Activated naive CD4-positive, alpha-beta T cell treated with anti-CD3 and anti-CD28 coated beads, Interleukin-2, amount 50 U/mL, for 72 hours (primary cell): ENCODE data around the gene THUMPD3. TPM values are rescaled to one million over a fixed set of nuclear protein-coding genes. Genes with fewer than 3 reads are reported as not detected.

Experiments
- ATAC-seq, 2 donors: fragments of 150-1000 bp; cut with Tn5 transposase; 2 replicates each; pipeline ENCODE4 v1.10.0; 2021; ENCODE audit warnings: mild to moderate bottlenecking in 2 of 2, moderate library complexity in 2 of 2
- DNase-seq, 2 donors: peaks; one replicate each; pipeline ENCODE4 v3.0.0; 2021 to 2022; ENCODE audit warnings: low spot score in 2 of 2
- H3K27ac Mint-ChIP-seq, 2 donors: one replicate each; pipeline ENCODE4 v1.8.0; 2022; ENCODE audit warnings: mild to moderate bottlenecking in 2 of 2, mixed read lengths in 2 of 2
- H3K36me3 Mint-ChIP-seq, 2 donors: one replicate each; pipeline ENCODE4 v1.8.0; 2022; ENCODE audit warnings: mixed read lengths in 2 of 2
- H3K9me3 Mint-ChIP-seq, 2 donors: one replicate each; pipeline ENCODE4 v1.8.0; 2022; ENCODE audit warnings: mixed read lengths in 2 of 2
- total RNA-seq, 2 donors: library from RNA; stranded (reverse); gene quantifications; one replicate each; pipeline ENCODE4 v1.2.3, GENCODE V29; 2022

The THUMPD3 gene
- total RNA-seq, 2 donors from 2014 or later = 61.6 to 62.0 TPM

DNA sequence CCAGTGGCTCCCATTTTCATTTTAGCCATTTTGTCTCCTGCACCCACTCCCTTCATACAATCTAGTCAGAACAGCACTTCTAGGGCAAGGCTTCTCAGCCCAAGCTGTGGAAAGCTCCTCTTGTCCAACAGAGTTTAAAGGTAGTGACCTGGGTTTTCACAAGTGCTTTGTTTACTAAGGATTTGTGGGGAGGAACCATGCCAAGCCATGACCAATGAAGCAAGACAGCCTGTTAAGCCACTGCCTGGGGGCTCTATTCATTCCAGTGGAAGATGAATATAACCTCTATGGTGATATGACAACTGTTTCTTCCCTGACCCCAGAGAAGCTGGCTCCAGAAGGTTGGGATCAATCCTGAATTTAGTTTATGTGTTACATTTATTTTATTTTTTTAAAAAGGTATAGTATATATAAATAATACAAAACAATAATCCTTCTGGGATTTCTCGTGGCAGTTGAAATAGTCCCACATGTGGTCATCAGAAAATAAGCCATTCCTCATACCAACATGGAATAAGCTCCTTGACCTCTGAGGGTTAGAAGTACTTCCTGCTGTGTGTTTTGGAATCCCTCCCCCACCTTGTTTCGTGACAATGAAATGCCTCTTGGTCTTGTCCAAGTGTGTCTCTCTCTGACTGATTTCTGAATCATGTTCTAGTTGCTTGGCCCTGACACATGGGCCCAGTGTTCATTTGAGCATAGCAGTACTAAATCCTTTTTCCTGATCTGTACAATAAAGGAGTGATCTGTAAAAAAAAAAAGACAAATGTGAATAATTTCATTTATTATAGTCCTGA is 13.3 kb upstream of the THUMPD3 start:
- no peak overlapping the region for H3K27ac Mint-ChIP-seq
- DNase-seq = no peak
- no peaks in the 10 kb centered on the region for H3K36me3 Mint-ChIP-seq
- H3K9me3 Mint-ChIP-seq = no peaks in the 10 kb centered on the region
- ATAC-seq = no peak

DNA sequence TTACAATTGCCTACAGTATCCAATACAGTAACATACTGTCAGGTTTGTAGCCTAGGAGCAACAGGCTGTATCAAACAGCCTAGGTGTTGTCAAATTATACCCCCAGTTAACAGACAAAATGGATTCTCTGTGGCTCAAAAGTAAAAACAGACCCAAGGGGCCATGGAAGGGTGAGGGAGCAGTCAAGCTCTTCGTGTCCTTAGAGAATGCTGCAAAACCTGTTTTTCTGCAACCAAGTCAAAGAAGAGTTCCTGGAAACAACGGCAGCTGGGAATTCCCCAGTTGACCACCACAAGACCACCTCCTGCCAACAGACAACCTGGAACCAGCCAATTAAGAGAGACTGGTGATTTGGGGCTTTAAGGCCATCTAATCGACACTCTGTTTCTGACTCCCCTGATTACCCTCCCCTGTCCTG is 11.1 kb upstream of the THUMPD3 start:
- no peak for ATAC-seq
- no peak for DNase-seq
- Mint-ChIP-seq H3K9me3 (no peaks in the 10 kb centered on the region), H3K27ac (no peak overlapping the region), H3K36me3 (no peaks in the 10 kb centered on the region)

DNA sequence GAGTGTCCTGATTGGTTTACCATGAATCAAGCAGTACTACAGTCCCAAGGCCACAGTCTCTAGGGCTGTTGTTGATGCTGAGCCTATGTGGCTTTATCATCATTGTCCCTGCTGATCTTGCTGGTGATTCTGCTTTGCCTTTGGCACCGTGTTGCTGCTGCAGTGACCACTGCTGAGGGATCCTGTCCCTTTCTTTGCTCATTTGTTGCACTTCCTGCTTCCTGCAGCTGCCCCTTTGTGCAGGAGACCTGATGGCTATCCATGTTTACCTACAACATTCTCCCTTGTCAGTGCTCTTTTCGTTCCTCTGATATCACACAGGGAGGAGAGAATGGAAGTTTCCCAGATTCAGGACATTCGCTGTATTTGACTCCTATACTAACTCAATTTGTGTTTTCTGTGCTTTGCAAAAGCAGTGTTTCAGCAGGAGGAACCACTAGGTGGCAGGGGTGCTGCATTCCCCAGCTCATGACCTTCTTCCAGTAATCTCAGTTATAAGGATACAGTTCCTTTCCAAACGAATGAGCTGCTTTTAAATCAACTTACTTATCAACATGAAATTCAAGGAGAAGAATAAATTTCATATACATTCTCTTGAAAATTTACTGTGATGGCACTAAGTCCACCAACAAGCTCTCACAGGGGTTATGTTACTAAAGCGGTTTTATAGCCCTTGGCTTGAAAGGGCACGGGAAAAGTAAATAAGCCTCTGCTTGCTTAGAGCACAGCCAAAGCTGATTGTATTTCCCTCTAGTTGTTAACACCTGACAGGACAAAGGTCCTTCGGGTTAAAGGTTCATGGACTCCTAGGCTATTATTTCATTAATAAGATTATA is 9.7 kb upstream of the THUMPD3 start:
- DNase-seq = peak in 1 of 2 donors; percentile 50
- Mint-ChIP-seq H3K36me3 (no peaks in the 10 kb centered on the region), H3K9me3 (no peaks in the 10 kb centered on the region), H3K27ac (peak overlapping the region in 1 of 2 donors; percentile 16)
- ATAC-seq = peak in 1 of 2 donors; percentile 60

DNA sequence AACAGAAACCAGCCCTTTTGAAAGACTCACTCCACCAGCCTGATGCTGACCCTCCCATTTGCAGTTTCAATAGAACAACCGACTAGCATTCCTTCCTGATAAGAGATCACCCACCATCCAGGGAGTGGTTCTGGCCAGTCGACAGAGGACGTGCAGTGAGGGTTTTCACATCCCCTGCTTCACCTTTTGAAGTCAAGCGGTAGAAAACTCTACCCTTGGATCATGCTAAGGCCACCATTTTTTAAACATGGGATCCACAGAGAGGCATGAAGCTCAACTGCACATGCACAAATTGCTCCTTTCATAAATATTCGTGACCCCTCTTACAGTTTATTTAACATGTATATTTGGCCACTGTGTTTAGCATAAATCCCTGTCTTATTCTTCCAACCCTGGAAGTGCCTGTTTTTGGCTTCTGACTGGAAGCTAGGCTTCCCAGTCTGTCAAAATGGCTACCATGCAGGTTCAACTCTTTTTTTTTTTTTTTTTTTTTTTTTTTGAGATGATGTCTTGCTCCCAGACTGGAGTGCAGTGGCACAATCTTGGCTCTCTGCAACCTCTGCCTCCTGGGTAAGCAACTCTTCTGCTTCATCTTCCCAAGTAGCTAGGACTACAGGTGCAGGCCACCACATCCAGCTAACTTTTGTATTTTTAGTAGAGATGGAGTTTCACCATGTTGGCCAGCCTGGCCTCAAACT is 1.0 kb upstream of the THUMPD3 start:
- peaks cover 13 to 39% of the 10 kb centered on the region in 2 donors for H3K36me3 Mint-ChIP-seq
- H3K27ac Mint-ChIP-seq = peak overlapping the region in 1 of 2 donors; percentile 100
- DNase-seq = no peak
- H3K9me3 Mint-ChIP-seq = no peaks in the 10 kb centered on the region
- no peak for ATAC-seq

DNA sequence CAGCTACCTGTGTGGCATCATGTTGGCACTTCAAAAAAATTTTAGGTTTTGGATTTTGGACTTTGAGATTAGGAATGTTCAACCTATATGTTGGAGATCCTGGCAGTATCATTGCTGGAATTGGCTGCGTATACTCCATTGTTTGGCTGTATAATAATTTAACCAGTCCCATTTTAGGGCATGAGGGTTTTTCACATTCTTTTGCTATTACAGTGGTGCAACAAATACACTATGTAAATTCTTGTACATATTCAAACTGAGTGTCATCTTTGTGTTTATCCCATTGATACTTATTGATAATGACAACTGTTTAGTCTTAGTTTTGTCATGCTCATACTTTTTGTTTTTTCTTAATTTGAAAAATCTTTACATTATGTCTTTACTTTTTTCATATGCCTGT is 6.7 kb downstream of the THUMPD3 start:
- no peaks in the 10 kb centered on the region for H3K9me3 Mint-ChIP-seq
- H3K36me3 Mint-ChIP-seq = peaks cover 15 to 39% of the 10 kb centered on the region in 2 donors
- DNase-seq = no peak
- no peak overlapping the region for H3K27ac Mint-ChIP-seq
- ATAC-seq = no peak

DNA sequence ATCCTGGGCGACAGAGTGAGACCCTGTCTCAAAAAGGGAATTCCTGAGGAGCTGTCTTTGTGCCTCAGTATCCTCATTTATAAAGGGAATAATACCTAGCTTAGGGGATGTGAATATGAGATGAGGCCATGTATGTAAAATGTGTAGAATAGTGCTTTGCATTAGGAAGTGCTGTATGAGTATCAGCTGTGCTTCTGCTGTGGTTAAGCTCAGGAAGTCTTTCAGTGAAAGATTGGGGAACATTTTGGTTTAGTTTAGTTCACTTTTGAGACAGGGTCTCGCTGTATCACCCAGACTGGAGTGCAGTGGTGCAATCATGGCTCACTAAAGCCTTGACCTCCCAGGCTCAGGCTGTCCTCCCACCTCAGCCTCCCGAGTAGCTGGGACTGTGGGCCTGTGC is 10.6 kb downstream of the THUMPD3 start:
- ATAC-seq (no peak), DNase-seq (no peak)
- H3K27ac Mint-ChIP-seq = peak overlapping the region; percentile 32 to 55
- peaks cover 21 to 47% of the 10 kb centered on the region in 2 donors for H3K36me3 Mint-ChIP-seq
- no peaks in the 10 kb centered on the region for H3K9me3 Mint-ChIP-seq

DNA sequence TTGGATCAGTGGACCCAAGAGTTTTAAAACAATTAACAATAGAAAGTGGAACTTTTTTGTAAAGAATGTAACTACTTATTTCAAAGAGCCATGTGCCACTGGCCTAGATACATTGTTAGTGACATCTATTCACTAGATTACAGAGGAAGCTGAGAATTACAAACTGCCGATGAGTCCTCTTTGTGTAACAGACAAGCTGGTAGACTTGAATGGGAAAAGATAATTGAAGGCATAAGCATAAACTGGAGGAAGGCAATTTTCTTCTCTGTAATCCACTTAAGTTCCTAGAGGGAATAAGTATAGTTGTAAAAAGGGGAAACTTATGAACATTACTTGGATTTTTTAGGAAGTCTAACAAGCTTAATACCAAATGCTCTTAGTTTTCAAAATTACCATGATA is 15.1 kb downstream of the THUMPD3 start:
- peak overlapping the region; percentile 34 to 73 for H3K27ac Mint-ChIP-seq
- no peaks in the 10 kb centered on the region for H3K9me3 Mint-ChIP-seq
- DNase-seq = no peak
- H3K36me3 Mint-ChIP-seq = peaks cover 11 to 44% of the 10 kb centered on the region in 2 donors
- ATAC-seq = no peak

DNA sequence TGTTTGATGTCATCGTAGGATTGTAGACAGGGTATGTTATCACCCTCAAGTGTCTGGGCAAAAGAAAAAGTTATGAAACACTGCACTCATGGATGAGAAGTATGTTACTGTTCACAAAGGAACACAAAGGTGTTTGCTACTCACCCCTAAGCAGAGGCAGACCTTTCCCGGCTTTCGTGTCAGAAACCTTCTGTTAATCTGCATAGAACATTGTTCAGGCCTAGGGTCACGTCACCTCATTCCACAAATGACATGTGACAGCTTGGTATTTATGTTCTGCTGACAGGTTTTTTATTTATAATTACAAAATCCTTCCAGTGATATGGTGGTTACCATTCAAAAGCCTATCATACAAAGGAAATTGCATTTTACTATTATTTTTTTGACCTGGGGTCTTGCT is 16.5 kb downstream of the THUMPD3 start:
- DNase-seq (no peak), ATAC-seq (no peak)
- peaks cover 11 to 46% of the 10 kb centered on the region in 2 donors for H3K36me3 Mint-ChIP-seq
- H3K27ac Mint-ChIP-seq = no peak overlapping the region
- H3K9me3 Mint-ChIP-seq = no peaks in the 10 kb centered on the region

DNA sequence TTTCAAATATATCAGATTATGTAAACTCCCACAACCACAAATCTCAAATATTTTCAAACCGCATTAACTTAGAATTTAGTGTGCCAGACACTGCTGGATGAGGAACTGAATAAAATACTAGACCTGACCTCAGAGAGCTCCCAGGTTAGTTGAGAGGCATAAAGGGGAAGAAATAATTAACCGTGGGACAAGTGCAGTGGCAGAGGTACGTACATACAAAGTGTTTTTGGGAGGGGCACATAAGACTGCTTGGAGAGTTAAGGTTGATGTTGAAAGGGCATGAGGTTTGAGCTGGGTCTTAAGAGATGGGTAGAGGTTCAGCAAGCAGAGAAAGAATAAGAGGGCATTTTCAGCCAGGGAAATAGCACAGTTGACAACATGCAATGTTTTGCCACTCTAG is 17.2 kb downstream of the THUMPD3 start:
- ATAC-seq (no peak), DNase-seq (no peak)
- Mint-ChIP-seq H3K27ac (no peak overlapping the region), H3K9me3 (no peaks in the 10 kb centered on the region), H3K36me3 (peaks cover 11 to 46% of the 10 kb centered on the region in 2 donors)

DNA sequence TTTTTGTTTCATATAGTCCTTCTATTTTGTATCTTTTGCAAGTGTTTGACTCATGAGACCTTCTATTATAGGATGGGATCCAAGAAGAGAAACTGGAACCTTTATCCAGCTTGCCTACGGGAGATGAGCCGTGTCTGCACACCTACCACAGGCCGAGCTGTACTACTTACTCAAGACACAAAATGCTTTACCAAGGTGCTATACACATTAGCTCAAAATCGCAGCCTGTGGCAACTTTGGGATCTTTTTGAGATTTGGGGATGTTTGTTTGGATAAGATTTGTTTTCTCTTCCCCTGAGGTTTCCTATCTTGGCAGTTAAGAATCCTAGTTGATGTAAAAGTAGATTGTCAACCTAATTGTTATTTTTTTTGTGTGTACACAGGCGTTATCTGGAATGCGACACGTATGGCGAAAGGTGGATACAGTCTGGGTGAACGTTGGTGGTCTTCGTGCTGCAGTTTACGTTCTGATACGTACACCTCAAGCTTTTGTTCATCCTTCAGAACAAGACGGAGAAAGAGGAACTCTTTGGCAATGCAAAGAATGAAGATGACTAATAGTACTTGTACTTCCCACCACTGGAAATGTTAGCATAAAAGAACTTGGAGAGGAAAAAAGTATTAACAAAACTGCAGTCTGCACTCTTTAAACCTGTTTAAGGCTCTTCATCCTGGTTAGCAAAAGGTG is 21.4 kb downstream of the THUMPD3 start:
- no peaks in the 10 kb centered on the region for H3K9me3 Mint-ChIP-seq
- peaks cover 6 to 43% of the 10 kb centered on the region in 2 donors for H3K36me3 Mint-ChIP-seq
- peak overlapping the region; percentile 2 to 45 for H3K27ac Mint-ChIP-seq

DNA sequence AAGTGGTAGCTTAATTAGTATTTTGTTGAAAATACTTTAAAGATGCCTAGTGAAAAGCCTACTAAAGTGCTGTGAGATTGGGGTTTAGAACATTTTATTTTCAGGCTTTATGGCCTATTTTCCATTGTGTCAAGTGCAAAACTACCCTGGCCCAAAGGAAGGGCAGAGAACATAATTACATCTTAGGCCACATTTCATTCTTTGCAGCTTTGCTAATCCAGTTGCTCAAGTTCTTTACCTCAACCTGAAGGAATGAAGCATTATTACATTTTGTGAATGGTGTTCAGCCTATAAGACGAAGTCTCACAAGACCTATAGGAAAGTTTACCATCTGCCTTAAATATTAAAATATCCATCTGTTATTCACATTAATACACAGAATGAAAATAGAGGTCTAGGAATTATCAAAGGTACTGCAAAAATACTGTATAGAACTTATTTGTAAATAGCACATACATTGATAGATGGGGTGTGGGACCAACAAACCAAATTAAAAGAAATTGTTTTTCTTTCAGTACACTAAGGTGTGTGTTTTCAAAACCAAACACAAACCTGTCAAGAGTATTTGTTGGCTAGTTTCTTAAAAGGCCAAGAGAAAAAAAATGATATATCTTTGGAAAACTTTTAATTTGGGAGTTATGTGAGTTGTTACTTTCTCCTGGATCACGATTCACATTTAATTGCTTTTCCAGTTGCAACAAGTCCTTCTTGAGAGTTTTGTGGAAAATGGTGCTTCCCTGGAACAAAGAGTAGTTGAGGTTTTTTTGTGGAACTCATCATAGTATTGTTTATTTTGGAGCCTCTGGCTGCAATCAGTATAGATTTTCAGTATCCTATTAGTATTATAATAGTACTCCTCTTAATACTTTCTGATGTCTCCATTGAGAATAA is 22.6 kb downstream of the THUMPD3 start:
- ATAC-seq (no peak), DNase-seq (no peak)
- no peaks in the 10 kb centered on the region for H3K9me3 Mint-ChIP-seq
- H3K27ac Mint-ChIP-seq = peak overlapping the region in 1 of 2 donors; percentile 2
- H3K36me3 Mint-ChIP-seq = peaks cover 7 to 46% of the 10 kb centered on the region in 2 donors

More for the DNA sequence above, 21.4 kb downstream of the THUMPD3 start:
- DNase-seq (no peak), ATAC-seq (no peak)

DNA sequence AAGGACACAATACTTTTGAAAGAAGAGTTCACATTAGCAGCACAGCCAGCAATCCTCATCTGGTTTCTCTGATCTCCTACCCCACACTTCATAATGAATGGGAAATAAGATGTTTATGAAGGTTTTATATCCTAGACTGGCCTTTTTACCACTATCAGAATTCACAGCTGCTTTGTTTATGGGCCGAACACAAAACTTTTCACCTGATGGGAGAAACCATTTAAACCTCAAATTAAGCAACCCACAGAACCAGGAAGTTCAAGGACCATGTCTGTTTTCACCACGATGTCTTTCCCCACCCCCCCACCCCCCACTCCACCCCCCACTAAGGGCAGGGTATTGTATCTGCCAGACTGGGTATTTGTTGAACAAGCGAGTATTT is 23.2 kb downstream of the THUMPD3 start:
- DNase-seq (no peak), ATAC-seq (no peak)
- peak overlapping the region; percentile 33 to 62 for H3K27ac Mint-ChIP-seq
- H3K36me3 Mint-ChIP-seq = peaks cover 9 to 50% of the 10 kb centered on the region in 2 donors
- no peaks in the 10 kb centered on the region for H3K9me3 Mint-ChIP-seq

DNA sequence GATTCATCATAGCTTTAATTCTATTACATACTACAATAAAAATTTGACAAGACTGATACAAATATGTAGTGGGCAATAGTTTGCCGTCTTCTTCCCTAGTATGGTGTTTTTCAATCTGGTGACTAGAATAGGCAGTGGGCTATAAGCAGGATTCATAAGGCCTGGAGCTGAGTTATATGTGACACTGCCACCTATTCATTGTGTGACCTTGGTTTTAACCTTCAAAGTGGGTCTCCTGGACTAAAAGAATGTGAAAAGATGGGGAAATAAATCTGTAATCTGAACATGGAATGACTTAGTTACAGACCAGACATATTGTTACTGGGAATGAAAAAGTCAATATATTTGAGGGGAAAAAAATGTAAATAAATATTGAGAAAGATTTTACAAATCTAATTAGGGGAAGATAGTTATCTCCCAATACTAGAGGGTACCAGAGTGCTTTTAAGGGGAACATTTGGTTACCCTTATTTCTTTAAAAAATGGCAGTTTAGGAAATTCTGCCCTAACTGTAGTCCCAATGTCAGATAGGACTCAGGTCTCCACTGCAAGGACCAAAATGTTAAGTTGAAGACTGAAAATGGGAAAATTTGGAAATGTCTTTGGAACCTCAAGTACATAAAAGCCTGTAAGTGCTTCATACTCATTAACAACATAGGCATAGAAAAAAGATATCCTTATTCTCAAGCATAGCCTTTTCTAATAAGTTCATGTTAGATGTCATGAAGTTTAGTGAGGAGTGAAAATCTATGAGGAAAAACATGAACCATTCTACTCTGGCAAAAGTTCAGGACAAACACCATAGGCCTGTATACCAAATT is 23.9 kb downstream of the THUMPD3 start:
- ATAC-seq = no peak
- Mint-ChIP-seq H3K36me3 (peaks cover 16 to 52% of the 10 kb centered on the region in 2 donors), H3K27ac (peak overlapping the region; percentile 33 to 62), H3K9me3 (no peaks in the 10 kb centered on the region)
- DNase-seq = no peak

DNA sequence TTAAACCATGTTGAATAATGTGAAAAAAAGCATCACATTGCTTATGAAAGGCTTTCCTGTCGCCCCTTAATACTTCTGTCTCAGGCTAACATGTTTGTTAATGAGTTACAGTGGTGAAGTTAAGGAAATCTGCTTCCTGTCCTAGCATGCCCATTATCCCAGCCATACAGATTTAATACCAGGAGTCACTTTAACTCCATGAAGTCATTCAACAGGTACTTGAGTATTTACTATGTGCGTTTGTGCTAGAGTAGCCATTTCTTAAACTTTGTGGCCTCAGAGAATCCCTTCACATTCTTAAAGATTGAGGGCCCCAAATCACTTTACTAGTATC is 24.4 kb downstream of the THUMPD3 start:
- Mint-ChIP-seq H3K27ac (peak overlapping the region in 1 of 2 donors; percentile 50), H3K9me3 (no peaks in the 10 kb centered on the region), H3K36me3 (peaks cover 19 to 57% of the 10 kb centered on the region in 2 donors)
- ATAC-seq (no peak), DNase-seq (no peak)

DNA sequence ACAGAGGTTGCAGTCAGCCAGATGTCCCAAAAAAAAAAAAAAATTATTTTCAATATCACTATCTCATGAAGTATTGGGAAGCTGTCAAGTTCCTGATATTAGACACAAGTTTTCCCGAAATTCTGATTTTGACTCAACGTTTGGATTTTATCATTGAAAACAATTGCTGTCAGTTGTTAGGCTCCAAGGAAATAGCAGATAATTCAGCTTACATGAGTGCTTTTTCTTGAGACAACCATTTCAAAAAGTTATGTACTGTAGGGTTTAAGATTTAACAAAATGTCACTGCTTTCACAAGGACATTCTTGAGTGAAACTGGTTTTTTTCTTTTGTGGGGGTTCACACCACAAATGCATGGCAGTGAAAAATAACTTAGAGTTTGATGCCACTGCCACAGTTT is 25.3 kb downstream of the THUMPD3 start:
- no peaks in the 10 kb centered on the region for H3K9me3 Mint-ChIP-seq
- H3K36me3 Mint-ChIP-seq = peaks cover 19 to 59% of the 10 kb centered on the region in 2 donors
- no peak for ATAC-seq
- no peak for DNase-seq
- no peak overlapping the region for H3K27ac Mint-ChIP-seq
